ENCODE results near the gene CCNL1. TPM values are rescaled to one million over a fixed set of nuclear protein-coding genes. Genes with fewer than 3 reads are reported as not detected.

The CCNL1 gene
- total and polyA plus RNA-seq, 2 of the 4 experiments (the other 2 are of a cell fraction), result 60.9 to 83.3 TPM

- CTCF ChIA-PET, result interaction anchor here (0.5 kb wide), 1 partner anchor 388 kb away, joined by 3 read pairs; no protein-coding TSS in a partner anchor
- H4K5ac ChIP-seq (ENCODE audit: low read depth, low read length), result no peak overlapping the region
- no peak overlapping the region for H2AK9ac ChIP-seq (replicated peaks; ENCODE audit: low read depth, low read length, poor library complexity)
- 100% methylated on average over 4 of the region's 10 CpGs; no CpG with 5 or more reads in 1 of the 2 experiments for WGBS, 2 experiments (ENCODE audit: extremely low coverage in 2 of 2, insufficient read length in 1 of 2)
- no peak overlapping the region for H3K4ac ChIP-seq (ENCODE audit: low read depth, low read length)
- no peak overlapping the region for H3K4me3 ChIP-seq (ENCODE audit: insufficient read depth, low read depth, low read length)
- H3K27ac ChIP-seq (ENCODE audit: insufficient read depth, low read length), result no peak overlapping the region
- no peak overlapping the region for H3K4me2 ChIP-seq (ENCODE audit: low read depth, low read length)
- H2BK20ac ChIP-seq (ENCODE audit: low read depth, low read length), result no peak overlapping the region
- H2BK5ac ChIP-seq (ENCODE audit: low read depth, low read length, poor library complexity, severe bottlenecking), result no peak overlapping the region
- peaks cover 5% of the 10 kb centered on the region; the same call in 1 of the 2 replicates for H3K9me1 ChIP-seq (ENCODE audit: insufficient read depth, low read length)
- H3K79me1 ChIP-seq (ENCODE audit: low read depth in 1 of 2, low read length in 2 of 2), result peaks cover 11 to 16% of the 10 kb centered on the region in 2 experiments; a peak in 3 of 4 replicates
- no peak overlapping the region for H2BK120ac ChIP-seq (ENCODE audit: low read depth, low read length)
- no peaks in the 10 kb centered on the region for H3K36me3 ChIP-seq (ENCODE audit: control insufficient read depth, insufficient read depth, low read length)
- H3K9ac ChIP-seq (ENCODE audit: low read depth, low read length), result no peak overlapping the region
- H2AK5ac ChIP-seq (ENCODE audit: low read depth, low read length), result no peak overlapping the region
- no peak overlapping the region for H3K56ac ChIP-seq (ENCODE audit: extremely low read depth, insufficient read depth, low read length)
- no peak overlapping the region for H3K23ac ChIP-seq (ENCODE audit: low read depth, low read length)
- POLR2A ChIA-PET (ENCODE audit: unreplicated experiment), result interaction anchor here (1.1 kb wide), 1 partner anchor 16 kb away, joined by 3 read pairs; no protein-coding TSS in a partner anchor
- H3K9me3 ChIP-seq (ENCODE audit: control insufficient read depth, insufficient read depth, low read length), result no peaks in the 10 kb centered on the region
- in situ Hi-C loops (cut with MboI; ENCODE audit: low sequenced_read_pairs), result no loop called here
- no peak overlapping the region for H3K18ac ChIP-seq (ENCODE audit: low read depth, low read length)
- H3K27me3 ChIP-seq (ENCODE audit: control insufficient read depth, insufficient read depth, low read length), result no peaks in the 10 kb centered on the region
- no peak for DNase-seq
- ATAC-seq (ENCODE audit: low read depth), result no peak
- no peaks in the 10 kb centered on the region for H4K20me1 ChIP-seq (ENCODE audit: insufficient read depth, low read length)
- no peak overlapping the region for H4K91ac ChIP-seq (ENCODE audit: insufficient read depth, low read depth, low read length)
- intact Hi-C loops (cut with micrococcal nuclease), result no loop called here
- TF ChIP-seq CEBPB (IDR thresholded peaks at IDR 0.05; ENCODE audit: low read depth, low read length) (no peak), RCOR1 (IDR thresholded peaks at IDR 0.05; ENCODE audit: insufficient replicate concordance, low read length) (no peak), NFE2L2 (IDR thresholded peaks at IDR 0.05; ENCODE audit: low read depth, low read length) (no peak), POLR2A (IDR thresholded peaks at IDR 0.05; ENCODE audit: low read depth, low read length) (no peak), CHD1 (IDR thresholded peaks at IDR 0.05; ENCODE audit: low read depth, low read length) (no peak), BHLHE40 (IDR thresholded peaks at IDR 0.05; ENCODE audit: low read depth, low read length) (no peak), MXI1 (IDR thresholded peaks at IDR 0.05; ENCODE audit: borderline replicate concordance, low read depth, low read length) (no peak), MAZ (IDR thresholded peaks at IDR 0.05; ENCODE audit: borderline replicate concordance, low read depth, low read length) (no peak), FOS (IDR thresholded peaks at IDR 0.05; ENCODE audit: low read depth, low read length) (no peak), USF2 (IDR thresholded peaks at IDR 0.05; ENCODE audit: low read depth, low read length) (no peak), MAFK (IDR thresholded peaks at IDR 0.05; ENCODE audit: low read depth, low read length) (no peak), RFX5 (IDR thresholded peaks at IDR 0.05; ENCODE audit: low read depth, low read length) (no peak), SMC3 (IDR thresholded peaks at IDR 0.05; ENCODE audit: low read depth, low read length) (no peak), RAD21 (IDR thresholded peaks at IDR 0.05; ENCODE audit: low read length) (no peak)
- TF ChIP-seq, protein P1, sequence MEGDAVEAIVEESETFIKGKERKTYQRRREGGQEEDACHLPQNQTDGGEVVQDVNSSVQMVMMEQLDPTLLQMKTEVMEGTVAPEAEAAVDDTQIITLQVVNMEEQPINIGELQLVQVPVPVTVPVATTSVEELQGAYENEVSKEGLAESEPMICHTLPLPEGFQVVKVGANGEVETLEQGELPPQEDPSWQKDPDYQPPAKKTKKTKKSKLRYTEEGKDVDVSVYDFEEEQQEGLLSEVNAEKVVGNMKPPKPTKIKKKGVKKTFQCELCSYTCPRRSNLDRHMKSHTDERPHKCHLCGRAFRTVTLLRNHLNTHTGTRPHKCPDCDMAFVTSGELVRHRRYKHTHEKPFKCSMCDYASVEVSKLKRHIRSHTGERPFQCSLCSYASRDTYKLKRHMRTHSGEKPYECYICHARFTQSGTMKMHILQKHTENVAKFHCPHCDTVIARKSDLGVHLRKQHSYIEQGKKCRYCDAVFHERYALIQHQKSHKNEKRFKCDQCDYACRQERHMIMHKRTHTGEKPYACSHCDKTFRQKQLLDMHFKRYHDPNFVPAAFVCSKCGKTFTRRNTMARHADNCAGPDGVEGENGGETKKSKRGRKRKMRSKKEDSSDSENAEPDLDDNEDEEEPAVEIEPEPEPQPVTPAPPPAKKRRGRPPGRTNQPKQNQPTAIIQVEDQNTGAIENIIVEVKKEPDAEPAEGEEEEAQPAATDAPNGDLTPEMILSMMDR (conservative IDR thresholded peaks at IDR 0.05; ENCODE audit: low read depth, low read length), result no peak
- TF ChIP-seq, protein P2, sequence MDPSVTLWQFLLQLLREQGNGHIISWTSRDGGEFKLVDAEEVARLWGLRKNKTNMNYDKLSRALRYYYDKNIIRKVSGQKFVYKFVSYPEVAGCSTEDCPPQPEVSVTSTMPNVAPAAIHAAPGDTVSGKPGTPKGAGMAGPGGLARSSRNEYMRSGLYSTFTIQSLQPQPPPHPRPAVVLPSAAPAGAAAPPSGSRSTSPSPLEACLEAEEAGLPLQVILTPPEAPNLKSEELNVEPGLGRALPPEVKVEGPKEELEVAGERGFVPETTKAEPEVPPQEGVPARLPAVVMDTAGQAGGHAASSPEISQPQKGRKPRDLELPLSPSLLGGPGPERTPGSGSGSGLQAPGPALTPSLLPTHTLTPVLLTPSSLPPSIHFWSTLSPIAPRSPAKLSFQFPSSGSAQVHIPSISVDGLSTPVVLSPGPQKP (IDR thresholded peaks at IDR 0.05; ENCODE audit: borderline replicate concordance, low read depth, low read length), result no peak
- H3K14ac ChIP-seq (replicated peaks; ENCODE audit: low read depth, low read length), result no peak overlapping the region
- dilution Hi-C loops (cut with HindIII; ENCODE audit: low sequenced_read_pairs, unreplicated experiment), result no loop called here
- H2AFZ ChIP-seq (replicated peaks; ENCODE audit: low read length, poor library complexity), result no peak overlapping the region
- no peak overlapping the region for H2BK15ac ChIP-seq (ENCODE audit: low read depth, low read length)
- no peaks in the 10 kb centered on the region; the same call in 1 of the 2 replicates for H3K4me1 ChIP-seq (ENCODE audit: control insufficient read depth, insufficient read depth, low read length)
- H4K8ac ChIP-seq (ENCODE audit: low read depth in 2 of 2, low read length in 2 of 2), result no peak overlapping the region
- no TSS peak for BruUV-seq (replicated peaks)
These were observed 17.0 kb upstream of the CCNL1 start for GRCh38 chr3:157176934-157177333.

Data from IMR-90 (cell line).